Measurements from ENCODE around the gene FAM131B.

FAM131B gene

GRCh38 chr7:143382126-143382790 lies 19.7 kb upstream of the FAM131B start:
- no peak for DNase-seq

GRCh38 chr7:143381427-143382125 lies 19.1 kb upstream of the FAM131B start:
- no peak for DNase-seq

- peak; percentile 97 for DNase-seq
Measured at GRCh38 chr7:143380646-143381426, 18.3 kb upstream of the FAM131B start, which contains the start of gene ZYX. Gene ZYX (plus strand): TSS chr7:143381345. CDS start chr7:143381572, 227 bp downstream.

GRCh38 chr7:143380260-143380645 lies 17.7 kb upstream of the FAM131B start:
- DNase-seq, result peak; percentile 60

- no peak for DNase-seq
Measured at GRCh38 chr7:143379611-143380259, 17.2 kb upstream of the FAM131B start.

GRCh38 chr7:143376396-143376795 lies 13.9 kb upstream of the FAM131B start:
- DNase-seq, result no peak

GRCh38 chr7:143375298-143376034 lies 13.0 kb upstream of the FAM131B start:
- DNase-seq, result no peak

GRCh38 chr7:143374561-143374960 lies 12.0 kb upstream of the FAM131B start:
- DNase-seq, result no peak

- DNase-seq, result no peak
Measured at GRCh38 chr7:143373255-143373794, 10.8 kb upstream of the FAM131B start.

GRCh38 chr7:143372070-143372469 lies 9.6 kb upstream of the FAM131B start:
- DNase-seq, result no peak

- no peak for DNase-seq
Measured at GRCh38 chr7:143369678-143370651, 7.5 kb upstream of the FAM131B start.

GRCh38 chr7:143368387-143368786 lies 5.9 kb upstream of the FAM131B start:
- DNase-seq, result no peak

GRCh38 chr7:143367972-143368371 lies 5.5 kb upstream of the FAM131B start:
- no peak for DNase-seq

GRCh38 chr7:143363016-143363937 lies 764 bp upstream of the FAM131B start:
- no peak for DNase-seq

GRCh38 chr7:143361552-143362130 lies 872 bp downstream of the FAM131B start:
- no peak for DNase-seq

GRCh38 chr7:143360788-143361551 lies 1.5 kb downstream of the FAM131B start:
- no peak for DNase-seq

- no peak for DNase-seq
Measured at GRCh38 chr7:143359771-143360353, 2.7 kb downstream of the FAM131B start.

GRCh38 chr7:143358626-143359025 lies 3.9 kb downstream of the FAM131B start:
- DNase-seq, result no peak

Measured in amniotic stem cell (primary cell).